GM23338 (cell line): Measurements from ENCODE around the gene NEU3. TPM values are rescaled to one million over a fixed set of nuclear protein-coding genes. Genes with fewer than 3 reads are reported as not detected.
A peak's percentile ranks its signal among the peaks of the same experiment; 100 is the strongest.

Experiments
- ATAC-seq: fragments of 200-7000 bp; cut with Tn5 transposase; 3 replicates; pipeline ENCODE4 v1.9.1; 2020
- DNase-seq: peaks from one replicate; pipeline ENCODE4 v3.0.0-alpha.2; 2015; ENCODE audit warnings: low spot score
- H2AFZ ChIP-seq: fragments of 200-600 bp; sonication (generic); 2 replicates; pipeline ENCODE4 v1.8.0; 2016; ENCODE audit warnings: antibody characterized with exemption, mild to moderate bottlenecking, moderate library complexity
- H3F3A ChIP-seq: fragments of 200-600 bp; sonication (generic); replicated peaks from 2 replicates; pipeline ENCODE4 v1.8.0; 2017; ENCODE audit warnings: antibody characterized with exemption, mixed run types, low read depth
- H3K27ac ChIP-seq: fragments of 200-600 bp; sonication (generic); 2 replicates; pipeline ENCODE4 v1.6.1; 2016; ENCODE audit warnings: low read depth
- H3K27me3 ChIP-seq: fragments of 200-600 bp; sonication (generic); 2 replicates; pipeline ENCODE4 v1.8.0; 2016; ENCODE audit warnings: mild to moderate bottlenecking, mixed run types, moderate library complexity; ENCODE audit not compliant: insufficient read depth
- H3K36me3 ChIP-seq: fragments of 200-600 bp; sonication (generic); 2 replicates; pipeline ENCODE4 v1.8.0; 2016; ENCODE audit warnings: mild to moderate bottlenecking; ENCODE audit not compliant: insufficient read depth
- H3K4me1 ChIP-seq: fragments of 200-600 bp; sonication (generic); 2 replicates; pipeline ENCODE4 v1.8.0; 2016; ENCODE audit warnings: mild to moderate bottlenecking, moderate library complexity; ENCODE audit not compliant: insufficient read depth
- H3K4me2 ChIP-seq: fragments of 200-600 bp; sonication (generic); 2 replicates; pipeline ENCODE4 v1.7.1; 2017; ENCODE audit warnings: mixed run types
- H3K4me3 ChIP-seq: fragments of 200-600 bp; sonication (generic); 2 replicates; pipeline ENCODE4 v1.6.1; 2016; ENCODE audit warnings: mixed run types
- H3K79me2 ChIP-seq: fragments of 200-600 bp; sonication (generic); replicated peaks from 2 replicates; pipeline ENCODE4 v1.8.0; 2017; ENCODE audit warnings: mild to moderate bottlenecking; ENCODE audit not compliant: insufficient read depth
- H3K9me2 ChIP-seq: fragments of 200-600 bp; sonication (generic); 2 replicates; pipeline ENCODE4 v1.8.0; 2017; ENCODE audit not compliant: insufficient read depth
- H4K20me1 ChIP-seq: fragments of 200-600 bp; sonication (generic); replicated peaks from 2 replicates; pipeline ENCODE4 v1.8.0; 2017; ENCODE audit warnings: mild to moderate bottlenecking; ENCODE audit not compliant: insufficient read depth
- H3K27ac Mint-ChIP-seq: 2 replicates; pipeline ENCODE4 v1.8.0; 2020; ENCODE audit warnings: inconsistent platforms, mild to moderate bottlenecking, moderate library complexity, mixed read lengths
- H3K27me3 Mint-ChIP-seq: 3 replicates; pipeline ENCODE4 v1.8.0; 2022; ENCODE audit warnings: low read depth, mild to moderate bottlenecking, moderate library complexity, mixed read lengths, inconsistent platforms; ENCODE audit not compliant: insufficient read depth, poor library complexity
- H3K36me3 Mint-ChIP-seq: 3 replicates; pipeline ENCODE4 v1.8.0; 2021; ENCODE audit warnings: low read depth, mild to moderate bottlenecking, inconsistent platforms, moderate library complexity, mixed read lengths
- H3K4me1 Mint-ChIP-seq: 3 replicates; pipeline ENCODE4 v1.8.0; 2020; ENCODE audit warnings: mild to moderate bottlenecking, inconsistent platforms, mixed read lengths
- H3K4me3 Mint-ChIP-seq: 3 replicates; pipeline ENCODE4 v1.8.0; 2021; ENCODE audit warnings: moderate library complexity, mild to moderate bottlenecking, inconsistent platforms, mixed read lengths
- H3K9me3 Mint-ChIP-seq: 3 replicates; pipeline ENCODE4 v1.8.0; 2020; ENCODE audit warnings: moderate library complexity, mild to moderate bottlenecking, inconsistent platforms, mixed read lengths
- CREB1 ChIP-seq: fragments of 250-450 bp; sonication (Bioruptor Pico); IDR thresholded peaks from 2 replicates; pipeline ENCODE4 v1.5.0; 2020; ENCODE audit warnings: low read depth, mild to moderate bottlenecking, moderate library complexity
- EZH2 ChIP-seq: fragments of 200-600 bp; sonication (generic); IDR thresholded peaks from one replicate; pipeline ENCODE4 v1.8.0; 2017; ENCODE audit warnings: antibody characterized with exemption, mild to moderate bottlenecking, low read depth; ENCODE audit not compliant: unreplicated experiment
- JUNB ChIP-seq: IDR thresholded peaks from one replicate; pipeline ENCODE4 v1.6.1; 2016; ENCODE audit warnings: antibody characterized with exemption; ENCODE audit not compliant: unreplicated experiment
- POLR2AphosphoS5 ChIP-seq: IDR thresholded peaks from 2 replicates; pipeline ENCODE4 v1.6.1; 2016; ENCODE audit warnings: antibody characterized with exemption, low read depth
- ZNF331 ChIP-seq: fragments of 250-450 bp; sonication (Bioruptor Pico); IDR thresholded peaks from 2 replicates; pipeline ENCODE4 v1.5.0; 2020; ENCODE audit warnings: low read depth, mild to moderate bottlenecking, moderate library complexity
- polyA plus RNA-seq: library from polyadenylated mRNA; unstranded; fragments of >200 nt; fragmentation: Nextera tagmentation; extraction: Ambion mirVana; gene quantifications from 2 replicates; pipeline ENCODE4 v1.2.1, GENCODE V29; 2016
- total RNA-seq: library from RNA; depleted of rRNA; stranded (reverse); fragments of >200 nt; shearing (Covaris generic); gene quantifications from 2 replicates; pipeline ENCODE4 v1.2.3, GENCODE V29; 2014
- TF ChIP-seq, protein P1 (sequence below): IDR thresholded peaks from 2 replicates; pipeline ENCODE4 v1.6.1; 2016; ENCODE audit warnings: antibody characterized with exemption
- TF ChIP-seq, protein P2 (sequence below): IDR thresholded peaks from one replicate; pipeline ENCODE4 v1.6.1; 2018; ENCODE audit warnings: antibody characterized with exemption; ENCODE audit not compliant: unreplicated experiment

Gene NEU3
- total and polyA plus RNA-seq, 2 experiments from 2014 or later, result 2.8 to 25.9 TPM

DNA sequence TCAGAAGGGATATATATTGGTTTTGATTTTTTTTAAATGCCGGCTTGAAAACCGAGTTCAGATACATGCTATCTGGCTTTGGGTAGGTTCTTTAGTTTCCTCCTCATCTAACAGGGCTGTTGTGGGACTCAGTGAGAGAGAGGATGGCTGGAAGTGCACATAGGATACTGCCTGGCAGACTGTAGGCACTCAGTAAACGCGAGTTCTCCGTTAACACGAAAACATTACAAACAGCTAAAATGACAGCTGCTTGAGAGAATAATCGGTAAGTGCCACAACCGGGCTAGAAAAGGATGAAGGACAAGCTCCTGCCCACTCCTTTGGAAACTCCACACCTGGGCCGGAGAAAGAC lies 40.2 kb upstream of the NEU3 start:
- Histone ChIP-seq H3K27ac (no peak overlapping the region), H3K79me2 (peaks cover 43% of the 10 kb centered on the region)
- TF ChIP-seq, protein P1, sequence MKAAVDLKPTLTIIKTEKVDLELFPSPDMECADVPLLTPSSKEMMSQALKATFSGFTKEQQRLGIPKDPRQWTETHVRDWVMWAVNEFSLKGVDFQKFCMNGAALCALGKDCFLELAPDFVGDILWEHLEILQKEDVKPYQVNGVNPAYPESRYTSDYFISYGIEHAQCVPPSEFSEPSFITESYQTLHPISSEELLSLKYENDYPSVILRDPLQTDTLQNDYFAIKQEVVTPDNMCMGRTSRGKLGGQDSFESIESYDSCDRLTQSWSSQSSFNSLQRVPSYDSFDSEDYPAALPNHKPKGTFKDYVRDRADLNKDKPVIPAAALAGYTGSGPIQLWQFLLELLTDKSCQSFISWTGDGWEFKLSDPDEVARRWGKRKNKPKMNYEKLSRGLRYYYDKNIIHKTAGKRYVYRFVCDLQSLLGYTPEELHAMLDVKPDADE, result no peak
- no peak for TF ChIP-seq CREB1 (CRISPR knock-in tag)
- no peak for TF ChIP-seq JUNB
- TF ChIP-seq ZNF331 (CRISPR knock-in tag), result no peak

DNA sequence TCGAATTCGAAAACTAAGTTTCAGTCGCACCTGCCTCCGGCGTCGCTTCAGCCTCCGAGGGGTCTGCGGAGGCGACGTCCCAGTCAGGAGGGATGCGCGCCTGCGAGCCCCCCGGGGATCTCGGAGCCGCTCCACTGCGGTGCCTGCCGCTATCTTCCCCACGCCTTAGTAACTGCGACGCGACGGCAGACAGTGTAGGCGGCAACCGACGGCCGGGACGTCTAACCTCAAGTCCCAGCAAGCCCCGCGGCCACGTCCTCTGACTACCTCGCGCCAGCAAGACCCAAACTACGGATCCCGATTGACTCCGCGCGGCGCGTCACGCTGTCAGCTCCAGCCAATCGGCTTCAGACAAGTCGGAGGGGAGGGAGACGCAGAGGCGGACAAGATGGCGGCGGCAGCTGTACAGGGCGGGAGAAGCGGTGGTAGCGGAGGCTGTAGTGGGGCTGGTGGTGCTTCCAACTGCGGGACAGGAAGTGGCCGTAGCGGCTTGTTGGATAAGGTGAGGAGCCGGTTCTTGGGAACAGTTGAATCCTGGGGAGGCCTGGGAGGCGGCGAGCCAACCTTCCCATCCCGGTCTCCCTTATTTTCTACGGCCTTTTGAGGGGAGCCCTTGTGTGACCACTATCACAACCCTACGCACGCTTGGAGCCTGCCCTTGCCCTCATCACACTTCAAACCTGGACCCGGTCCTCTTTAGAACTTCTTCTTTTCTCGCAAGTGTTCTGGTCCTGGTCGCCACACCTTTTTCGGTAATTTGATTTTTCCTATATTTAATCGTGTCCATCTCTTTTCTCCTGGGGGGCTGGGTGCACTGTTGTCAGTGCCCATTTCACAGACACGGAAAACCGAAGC lies 39.6 kb upstream of the NEU3 start, which contains the start of the genes SPCS2 and XRRA1:
Gene SPCS2 (plus strand): TSS at position 369 of the 855 bp plus-strand sequence. CDS start 20 bp downstream, at position 389.
Gene XRRA1 (minus strand): TSS at position 194 of the 855 bp plus-strand sequence. CDS start 8,213 bp downstream, outside the sequence.
- H3K4me1 Mint-ChIP-seq, result peaks cover 7% of the 10 kb centered on the region; the same call in 2 of the 3 replicates

More for the DNA sequence above, 40.2 kb upstream of the NEU3 start:
- Mint-ChIP-seq H3K27ac (no peak overlapping the region), H3K9me3 (no peaks in the 10 kb centered on the region), H3K4me3 (peak overlapping the region; percentile 97), H3K27me3 (peaks cover 6% of the 10 kb centered on the region), H3K4me1 (peaks cover 7% of the 10 kb centered on the region; the same call in 2 of the 3 replicates), H3K36me3 (no peaks in the 10 kb centered on the region; the same call in 2 of the 3 replicates)
- H2AFZ ChIP-seq, result peak overlapping the region; percentile 64
- no peaks in the 10 kb centered on the region for H3K27me3 ChIP-seq
- peak overlapping the region; percentile 94 for H3K4me3 ChIP-seq
- DNase-seq, result no peak
- no peaks in the 10 kb centered on the region for H3F3A ChIP-seq
- H3K9me2 ChIP-seq, result no peaks in the 10 kb centered on the region
- H3K4me2 ChIP-seq, result peak overlapping the region; percentile 87
- 0 out of 2 replicates have a peak, but pooled peaks cover 2% of the 10 kb centered on the region for H3K36me3 ChIP-seq
- peaks cover 25% of the 10 kb centered on the region for H4K20me1 ChIP-seq
- peaks cover 12% of the 10 kb centered on the region; the same call in 1 of the 2 replicates for H3K4me1 ChIP-seq
- ATAC-seq, result peak; percentile 30

More for the DNA sequence above, 39.6 kb upstream of the NEU3 start, which contains the start of the genes SPCS2 and XRRA1:
- peak within 1 kb of the TSS; percentile 99 for H3K27ac Mint-ChIP-seq
- peaks cover 6% of the 10 kb centered on the region for H3K27me3 Mint-ChIP-seq
- no peaks in the 10 kb centered on the region for H3K9me3 Mint-ChIP-seq
- no peaks in the 10 kb centered on the region for H3K27me3 ChIP-seq
- TF ChIP-seq, protein P1, result peak; percentile 95
- TF ChIP-seq CREB1 (CRISPR knock-in tag), result peak; percentile 90
- TF ChIP-seq EZH2, result no peak
- TF ChIP-seq POLR2AphosphoS5, result peak; percentile 92
- TF ChIP-seq JUNB, result no peak
- TF ChIP-seq, protein P2, sequence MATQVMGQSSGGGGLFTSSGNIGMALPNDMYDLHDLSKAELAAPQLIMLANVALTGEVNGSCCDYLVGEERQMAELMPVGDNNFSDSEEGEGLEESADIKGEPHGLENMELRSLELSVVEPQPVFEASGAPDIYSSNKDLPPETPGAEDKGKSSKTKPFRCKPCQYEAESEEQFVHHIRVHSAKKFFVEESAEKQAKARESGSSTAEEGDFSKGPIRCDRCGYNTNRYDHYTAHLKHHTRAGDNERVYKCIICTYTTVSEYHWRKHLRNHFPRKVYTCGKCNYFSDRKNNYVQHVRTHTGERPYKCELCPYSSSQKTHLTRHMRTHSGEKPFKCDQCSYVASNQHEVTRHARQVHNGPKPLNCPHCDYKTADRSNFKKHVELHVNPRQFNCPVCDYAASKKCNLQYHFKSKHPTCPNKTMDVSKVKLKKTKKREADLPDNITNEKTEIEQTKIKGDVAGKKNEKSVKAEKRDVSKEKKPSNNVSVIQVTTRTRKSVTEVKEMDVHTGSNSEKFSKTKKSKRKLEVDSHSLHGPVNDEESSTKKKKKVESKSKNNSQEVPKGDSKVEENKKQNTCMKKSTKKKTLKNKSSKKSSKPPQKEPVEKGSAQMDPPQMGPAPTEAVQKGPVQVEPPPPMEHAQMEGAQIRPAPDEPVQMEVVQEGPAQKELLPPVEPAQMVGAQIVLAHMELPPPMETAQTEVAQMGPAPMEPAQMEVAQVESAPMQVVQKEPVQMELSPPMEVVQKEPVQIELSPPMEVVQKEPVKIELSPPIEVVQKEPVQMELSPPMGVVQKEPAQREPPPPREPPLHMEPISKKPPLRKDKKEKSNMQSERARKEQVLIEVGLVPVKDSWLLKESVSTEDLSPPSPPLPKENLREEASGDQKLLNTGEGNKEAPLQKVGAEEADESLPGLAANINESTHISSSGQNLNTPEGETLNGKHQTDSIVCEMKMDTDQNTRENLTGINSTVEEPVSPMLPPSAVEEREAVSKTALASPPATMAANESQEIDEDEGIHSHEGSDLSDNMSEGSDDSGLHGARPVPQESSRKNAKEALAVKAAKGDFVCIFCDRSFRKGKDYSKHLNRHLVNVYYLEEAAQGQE, result no peak
- peaks cover 49% of the 10 kb centered on the region for H3K79me2 ChIP-seq
- H3F3A ChIP-seq, result no peaks in the 10 kb centered on the region
- H3K4me1 ChIP-seq, result peaks cover 12% of the 10 kb centered on the region; the same call in 1 of the 2 replicates
- peak within 1 kb of the TSS; percentile 97 for H3K4me3 Mint-ChIP-seq
- 0 out of 2 replicates have a peak, but pooled peaks cover 2% of the 10 kb centered on the region for H3K36me3 ChIP-seq
- H3K9me2 ChIP-seq, result no peaks in the 10 kb centered on the region
- ATAC-seq (peak; percentile 98), DNase-seq (peak; percentile 99)
- peak within 1 kb of the TSS; percentile 91 for H3K4me2 ChIP-seq
- H3K4me3 ChIP-seq, result peak within 1 kb of the TSS; percentile 94
- H3K27ac ChIP-seq, result 0 out of 2 replicates have a peak within 1 kb of the TSS, but pooled peaks have one; percentile 61
- no peaks in the 10 kb centered on the region; the same call in 2 of the 3 replicates for H3K36me3 Mint-ChIP-seq
- H4K20me1 ChIP-seq, result peaks cover 26% of the 10 kb centered on the region
- peak within 1 kb of the TSS; percentile 70 for H2AFZ ChIP-seq
